NOMO-1 (cell line): ENCODE measurements around the gene TTPAL.

ENCODE experiments used
- DNase-seq, 2 experiments: peaks; one replicate each; lab custom pipeline; 2025; ENCODE audit not compliant: unreplicated experiment in 2 of 2; lab: John Stamatoyannopoulos, UW

The TTPAL gene

GRCh38 chr20:44439318-44439717, 36.4 kb upstream of the TTPAL start:
- DNase-seq, result no peak

GRCh38 chr20:44442298-44443070, 33.2 kb upstream of the TTPAL start:
- DNase-seq, result peak; percentile 82 to 88

GRCh38 chr20:44445742-44446710, 29.6 kb upstream of the TTPAL start:
- no peak for DNase-seq

GRCh38 chr20:44447827-44448419, 27.8 kb upstream of the TTPAL start:
- no peak for DNase-seq

- peak in 1 of 2 experiments; percentile 15 for DNase-seq
These were observed 26.7 kb upstream of the TTPAL start for GRCh38 chr20:44448753-44449546.

GRCh38 chr20:44449864-44450263, 25.8 kb upstream of the TTPAL start:
- no peak for DNase-seq

GRCh38 chr20:44450281-44450889, 25.3 kb upstream of the TTPAL start:
- no peak for DNase-seq

GRCh38 chr20:44450903-44451450, 24.7 kb upstream of the TTPAL start:
- no peak for DNase-seq

- no peak for DNase-seq
These were observed 21.2 kb upstream of the TTPAL start for GRCh38 chr20:44454306-44454963.

GRCh38 chr20:44455126-44455525, 20.5 kb upstream of the TTPAL start:
- DNase-seq, result peak; percentile 7 to 15

- no peak for DNase-seq
These were observed 19.1 kb upstream of the TTPAL start for GRCh38 chr20:44456611-44457010.

- no peak for DNase-seq
These were observed 18.7 kb upstream of the TTPAL start for GRCh38 chr20:44457016-44457415.

- no peak for DNase-seq
These were observed 16.4 kb upstream of the TTPAL start for GRCh38 chr20:44459271-44459670.

- DNase-seq, result peak; percentile 28 to 75
These were observed 14.9 kb upstream of the TTPAL start for GRCh38 chr20:44460795-44461141.

GRCh38 chr20:44461142-44461802, 14.4 kb upstream of the TTPAL start:
- DNase-seq, result no peak

- no peak for DNase-seq
These were observed 13.9 kb upstream of the TTPAL start for GRCh38 chr20:44461803-44462174.

GRCh38 chr20:44463466-44463865, 12.2 kb upstream of the TTPAL start:
- DNase-seq, result no peak

- no peak for DNase-seq
These were observed 11.2 kb upstream of the TTPAL start for GRCh38 chr20:44464514-44464913.

GRCh38 chr20:44465001-44465560, 10.6 kb upstream of the TTPAL start:
- DNase-seq, result no peak
